ENCODE results near the gene PPP4R2.

Gene PPP4R2

GRCh38 chr3:72996473-72997333, at the start of gene PPP4R2:
TSS of gene PPP4R2 (plus strand) at chr3:72996811. CDS start at chr3:72997038, 227 bp downstream.
- DNase-seq: peak; percentile 75 to 84

DNA sequence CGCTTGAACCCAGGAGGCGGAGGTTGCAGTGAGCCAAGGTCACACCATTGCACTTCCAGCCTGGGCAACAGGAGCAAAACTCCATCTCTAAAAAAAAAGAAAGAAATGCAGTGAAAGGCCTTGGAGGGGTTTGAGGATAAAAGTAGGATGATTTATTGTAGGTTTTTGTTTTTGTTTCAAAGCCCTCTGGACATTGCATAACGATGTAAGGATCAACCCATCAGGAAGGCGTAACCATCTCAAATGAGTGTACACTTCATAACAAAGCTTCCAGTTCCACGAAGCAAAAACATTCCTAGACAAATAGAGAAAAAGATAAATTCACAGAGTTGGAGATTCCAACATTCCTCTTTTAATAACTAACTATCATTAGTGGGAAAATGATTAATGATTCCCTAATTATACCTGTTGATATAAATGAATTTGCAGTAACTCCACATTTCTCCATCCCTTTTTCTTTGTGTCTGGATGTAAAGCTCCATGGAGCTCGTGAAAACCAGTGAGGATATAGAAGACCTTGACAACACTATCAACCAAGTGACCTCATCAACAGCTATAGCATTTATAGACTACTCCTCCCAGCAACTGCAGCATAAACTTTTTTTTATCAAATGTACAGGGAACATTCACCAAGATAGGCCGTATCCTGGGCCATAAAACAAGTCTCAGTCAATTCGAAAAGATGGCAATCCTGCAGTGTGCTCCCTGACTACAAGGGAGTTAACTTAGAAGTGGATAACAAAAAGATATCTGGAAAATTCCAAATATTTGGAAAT, 48.7 kb upstream of the PPP4R2 start:
- no peak for DNase-seq

DNA sequence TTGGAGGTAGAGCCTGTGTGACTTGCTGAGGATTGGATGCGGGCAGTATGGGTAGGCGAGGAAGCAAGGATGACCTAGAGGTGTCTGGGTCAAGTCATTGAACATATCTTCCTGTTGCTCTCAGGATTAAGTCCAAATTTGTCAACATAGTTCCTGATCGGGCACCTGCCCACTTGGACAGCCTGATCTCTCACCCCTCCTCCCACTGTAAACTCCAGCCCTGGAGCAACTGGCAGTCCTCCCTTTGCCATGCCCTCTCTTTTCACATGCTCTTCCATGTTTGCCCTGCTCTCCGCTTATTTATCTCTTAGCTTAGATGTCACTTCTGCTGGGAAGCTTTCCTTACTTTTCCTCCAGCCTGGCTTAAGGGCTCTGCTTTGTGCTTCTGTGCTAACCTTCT, 47.6 kb upstream of the PPP4R2 start:
- DNase-seq: no peak

GRCh38 chr3:72950372-72950771, 46.2 kb upstream of the PPP4R2 start:
- no peak for DNase-seq

GRCh38 chr3:72950801-72951200, 45.8 kb upstream of the PPP4R2 start:
- DNase-seq: no peak

DNA sequence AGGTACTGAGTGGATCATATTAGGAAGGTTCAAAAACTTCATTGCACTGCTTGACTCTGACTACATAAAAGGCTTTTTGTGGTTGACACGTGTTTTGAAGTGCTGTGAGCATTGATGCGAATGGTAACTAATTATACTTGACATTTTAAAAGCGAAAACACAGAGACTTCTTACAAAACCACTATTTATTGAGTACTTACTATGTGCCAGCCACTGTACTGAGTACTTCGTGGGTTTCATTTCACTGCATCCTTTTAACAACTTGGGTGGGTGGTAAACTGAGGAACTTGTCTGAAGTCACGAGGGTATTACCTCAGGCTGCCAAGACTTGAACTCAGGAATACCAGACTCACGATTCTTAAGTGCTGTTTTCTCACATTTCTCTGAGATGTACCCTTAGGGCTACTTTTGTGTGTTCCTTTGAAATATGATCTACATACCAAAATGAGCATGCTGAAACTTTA, 45.3 kb upstream of the PPP4R2 start:
- DNase-seq: no peak

GRCh38 chr3:72953325-72953956, 43.2 kb upstream of the PPP4R2 start:
- DNase-seq: no peak

DNA sequence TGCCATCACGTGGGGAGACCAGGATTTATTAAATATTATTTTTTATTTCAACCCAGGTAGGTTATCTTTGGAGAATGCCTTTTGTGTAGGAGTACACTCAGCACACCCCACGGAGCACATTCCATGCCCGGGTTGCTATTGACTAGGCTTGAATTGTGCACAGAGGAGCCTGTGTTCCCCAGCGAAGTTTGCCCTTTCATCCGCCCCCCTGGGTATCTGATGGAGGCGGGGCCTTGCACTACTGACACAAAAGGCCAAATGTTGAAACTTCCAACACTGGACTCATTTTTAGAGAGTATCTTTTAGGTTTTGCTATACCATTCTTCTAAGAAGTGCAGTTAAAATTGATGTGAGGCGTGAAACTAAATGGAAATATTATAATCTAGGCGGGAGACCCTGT, 39.3 kb upstream of the PPP4R2 start:
- DNase-seq: no peak

- no peak for DNase-seq
Measured at GRCh38 chr3:72959336-72959735, 37.3 kb upstream of the PPP4R2 start.

DNA sequence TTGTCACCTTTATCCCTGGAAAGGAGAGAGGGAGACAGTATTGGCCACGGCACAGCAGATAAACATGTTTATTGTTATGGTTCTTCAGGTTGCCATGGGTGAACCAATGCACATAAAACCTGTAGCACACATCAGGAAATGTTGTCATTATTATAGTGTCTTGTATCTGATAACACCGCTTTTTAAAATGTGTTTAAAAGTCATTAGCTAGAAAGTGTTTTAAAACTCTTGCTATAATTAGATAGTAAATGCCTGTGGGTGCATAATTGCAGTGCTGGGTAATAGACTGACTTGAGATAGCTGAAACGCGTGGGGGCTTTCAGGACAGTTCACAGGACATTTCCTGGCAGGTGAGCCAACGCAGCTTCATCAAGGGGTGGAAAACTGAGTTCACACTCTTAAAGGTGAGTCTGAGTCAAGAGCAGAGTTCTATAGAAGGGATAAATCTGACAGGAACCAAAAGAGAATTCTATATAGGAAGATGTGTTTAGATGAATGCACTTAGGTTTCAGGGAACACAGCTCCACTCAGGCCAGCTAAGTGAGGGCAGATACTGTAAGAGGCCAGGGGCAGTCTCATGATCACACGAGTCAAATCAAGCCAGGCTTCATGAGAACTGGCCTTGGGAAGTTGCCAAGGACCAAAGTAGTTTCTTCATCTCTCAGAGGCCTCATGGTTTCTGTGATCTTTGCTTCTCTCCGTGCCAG, 35.6 kb upstream of the PPP4R2 start:
- peak; percentile 9 to 38 for DNase-seq

- no peak for DNase-seq
Measured at GRCh38 chr3:72961752-72962151, 34.9 kb upstream of the PPP4R2 start.

GRCh38 chr3:72962317-72962716, 34.3 kb upstream of the PPP4R2 start:
- no peak for DNase-seq

- no peak for DNase-seq
Measured at GRCh38 chr3:72964633-72965032, 32.0 kb upstream of the PPP4R2 start.

DNA sequence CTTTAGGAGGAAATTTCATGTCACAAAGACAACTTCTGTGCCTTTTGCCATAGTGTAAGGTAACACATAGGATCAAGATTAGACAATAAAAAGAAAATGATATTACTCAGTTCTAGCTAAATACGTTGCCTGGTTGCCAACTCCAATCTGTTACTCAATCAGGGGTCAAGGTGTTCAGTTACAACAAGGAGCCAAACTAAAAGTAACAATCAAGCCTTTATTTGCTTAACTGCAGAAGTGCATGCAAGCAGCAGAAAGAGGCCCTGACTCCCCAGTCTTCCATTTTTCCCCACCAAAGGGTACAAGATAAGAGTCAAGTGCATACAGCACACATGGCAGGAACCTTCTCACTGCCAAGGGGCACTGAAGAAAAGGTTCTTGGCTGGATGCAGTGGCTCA, 28.3 kb upstream of the PPP4R2 start:
- no peak for DNase-seq

- no peak for DNase-seq
Measured at GRCh38 chr3:72969766-72970165, 26.8 kb upstream of the PPP4R2 start.

- no peak for DNase-seq
Measured at GRCh38 chr3:72970942-72971341, 25.7 kb upstream of the PPP4R2 start.

GRCh38 chr3:72972706-72973030, 23.9 kb upstream of the PPP4R2 start:
- no peak for DNase-seq

- no peak for DNase-seq
Measured at GRCh38 chr3:72973031-72973723, 23.4 kb upstream of the PPP4R2 start.

DNA sequence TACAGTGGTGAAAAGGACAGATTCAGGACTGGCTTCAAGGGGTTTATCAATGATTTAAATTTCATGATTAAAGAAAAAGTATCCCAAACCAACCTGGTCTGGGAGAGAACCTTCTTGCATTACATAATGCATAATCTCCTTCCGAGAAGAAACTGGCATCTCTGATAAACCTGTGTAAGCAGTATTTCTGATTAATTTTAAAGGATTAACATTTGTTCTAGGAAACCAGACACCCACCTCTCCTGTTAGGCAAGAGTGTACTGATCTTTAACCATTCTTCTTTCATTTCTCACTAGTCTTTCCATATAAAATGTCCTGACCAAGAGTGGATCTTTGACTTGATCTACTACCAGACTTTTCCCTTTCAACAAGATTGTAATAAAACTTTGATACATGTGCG, 22.8 kb upstream of the PPP4R2 start:
- no peak for DNase-seq

DNA sequence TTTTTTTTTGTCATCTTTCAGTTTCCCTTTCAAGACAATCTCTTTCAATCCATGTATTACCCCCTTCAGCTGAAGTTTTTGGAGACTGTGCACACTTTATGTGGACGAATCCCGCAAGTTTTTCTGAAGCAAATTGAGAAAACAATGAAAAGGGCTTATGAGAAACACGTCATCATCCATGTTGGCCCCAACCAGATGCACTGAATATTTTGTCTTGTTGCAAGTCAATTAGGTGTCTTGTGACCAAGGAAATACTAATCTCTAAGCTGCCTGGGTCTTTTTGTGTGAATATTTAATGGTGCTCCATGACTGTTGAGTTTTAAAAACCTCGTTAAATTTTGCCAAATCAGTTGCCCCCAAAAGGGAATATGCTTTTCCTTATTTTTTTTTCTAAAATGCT, 21.7 kb upstream of the PPP4R2 start:
- DNase-seq: no peak

GRCh38 chr3:72976281-72976741, 20.3 kb upstream of the PPP4R2 start:
- DNase-seq: no peak

DNA sequence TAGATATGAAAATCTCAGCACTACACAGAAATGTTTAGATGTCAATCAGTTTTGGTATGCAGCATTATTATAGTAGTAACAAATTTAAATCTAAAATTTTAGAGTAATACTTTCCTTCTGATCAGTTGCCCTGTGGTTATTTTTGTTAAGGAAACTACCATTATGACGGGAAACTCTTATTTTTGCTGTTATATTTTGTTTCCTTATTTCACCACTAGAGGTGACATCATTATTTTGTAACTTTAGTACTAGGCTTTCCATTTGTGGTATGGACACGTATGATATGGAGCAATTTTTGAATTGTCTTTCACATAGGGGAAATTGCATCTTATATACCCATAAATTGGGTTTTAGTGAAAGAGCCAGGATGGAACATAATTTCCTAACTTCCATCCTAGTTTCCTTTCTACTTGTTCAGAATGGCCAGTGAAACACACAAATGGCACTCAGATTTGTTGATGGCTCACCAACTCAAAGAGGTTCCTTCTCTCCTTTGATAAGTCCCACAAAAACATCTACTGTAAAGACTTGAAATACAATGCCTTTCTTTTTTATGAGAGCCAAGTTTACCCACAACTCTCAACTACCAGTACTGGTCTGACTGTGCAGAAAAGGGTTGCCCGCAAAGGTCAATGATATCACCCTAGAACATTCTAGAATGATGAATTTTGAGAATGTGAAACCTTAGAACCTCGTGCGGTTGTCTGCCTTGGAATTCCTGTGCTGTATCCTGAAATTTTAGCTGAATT, 19.4 kb upstream of the PPP4R2 start:
- no peak for DNase-seq
